Measurements from ENCODE around the gene KRIT1. TPM values are rescaled to one million over a fixed set of nuclear protein-coding genes. Genes with fewer than 3 reads are reported as not detected.

Gene KRIT1
- total and polyA plus RNA-seq, 2 donors (not counting 1 experiment from before 2014, with no cell fraction given) = 52.3 to 53.0 TPM

DNA sequence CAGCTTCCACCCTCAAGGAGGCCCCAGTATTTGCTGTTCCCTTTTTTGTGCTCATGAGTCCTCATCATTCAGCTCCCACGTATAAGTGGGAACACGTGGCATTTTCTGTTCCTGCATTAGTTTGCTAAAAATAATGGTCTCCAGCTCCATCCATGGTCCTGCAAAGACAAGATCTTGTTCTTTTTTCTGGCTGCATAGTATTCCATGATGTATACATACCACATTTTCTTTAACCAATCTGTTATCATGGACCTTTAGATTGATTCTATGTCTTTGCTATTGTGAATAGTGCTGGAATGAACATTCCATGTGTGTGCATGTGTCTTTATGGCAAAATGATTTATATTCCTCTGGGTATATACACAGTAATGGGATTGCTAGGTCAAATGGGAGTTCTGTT is 17.0 kb downstream of the KRIT1 start:
- H4K20me1 ChIP-seq (ENCODE audit: control insufficient read depth, extremely low read depth, insufficient read depth, low read length) = no peaks in the 10 kb centered on the region
- no peak for DNase-seq (ENCODE audit: low read depth in 2 of 2)
- no peak overlapping the region for H3K9ac ChIP-seq (ENCODE audit: insufficient read depth, low read length)
- H3K27me3 ChIP-seq (ENCODE audit: control insufficient read depth, insufficient read depth, low read length) = no peaks in the 10 kb centered on the region
- no peaks in the 10 kb centered on the region for H3K36me3 ChIP-seq (ENCODE audit: control insufficient read depth, insufficient read depth, low read length)
- TF ChIP-seq, protein P1, sequence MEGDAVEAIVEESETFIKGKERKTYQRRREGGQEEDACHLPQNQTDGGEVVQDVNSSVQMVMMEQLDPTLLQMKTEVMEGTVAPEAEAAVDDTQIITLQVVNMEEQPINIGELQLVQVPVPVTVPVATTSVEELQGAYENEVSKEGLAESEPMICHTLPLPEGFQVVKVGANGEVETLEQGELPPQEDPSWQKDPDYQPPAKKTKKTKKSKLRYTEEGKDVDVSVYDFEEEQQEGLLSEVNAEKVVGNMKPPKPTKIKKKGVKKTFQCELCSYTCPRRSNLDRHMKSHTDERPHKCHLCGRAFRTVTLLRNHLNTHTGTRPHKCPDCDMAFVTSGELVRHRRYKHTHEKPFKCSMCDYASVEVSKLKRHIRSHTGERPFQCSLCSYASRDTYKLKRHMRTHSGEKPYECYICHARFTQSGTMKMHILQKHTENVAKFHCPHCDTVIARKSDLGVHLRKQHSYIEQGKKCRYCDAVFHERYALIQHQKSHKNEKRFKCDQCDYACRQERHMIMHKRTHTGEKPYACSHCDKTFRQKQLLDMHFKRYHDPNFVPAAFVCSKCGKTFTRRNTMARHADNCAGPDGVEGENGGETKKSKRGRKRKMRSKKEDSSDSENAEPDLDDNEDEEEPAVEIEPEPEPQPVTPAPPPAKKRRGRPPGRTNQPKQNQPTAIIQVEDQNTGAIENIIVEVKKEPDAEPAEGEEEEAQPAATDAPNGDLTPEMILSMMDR (conservative IDR thresholded peaks at IDR 0.05 in 1 of 2, IDR thresholded peaks at IDR 0.05 in 1 of 2; ENCODE audit: low read depth in 1 of 2, low read length in 2 of 2) = no peak
- TF ChIP-seq EZH2 (IDR thresholded peaks at IDR 0.05; ENCODE audit: low read length, missing control alignments) = no peak
- H3K4me3 ChIP-seq (replicated peaks in 1 of 4; ENCODE audit: control extremely low read depth in 1 of 4, insufficient read depth in 1 of 4, low read depth in 3 of 4, low read length in 4 of 4) = no peak overlapping the region
- H3K27ac ChIP-seq (ENCODE audit: insufficient read depth, low read length) = no peak overlapping the region
- H3K79me2 ChIP-seq (ENCODE audit: control insufficient read depth, insufficient read depth, low read length) = no peaks in the 10 kb centered on the region
- no peaks in the 10 kb centered on the region for H3K4me1 ChIP-seq (ENCODE audit: control insufficient read depth, extremely low read depth, insufficient read depth, low read length)
- H3K9me3 ChIP-seq (ENCODE audit: control insufficient read depth, insufficient read depth, low read depth, low read length) = no peaks in the 10 kb centered on the region
- no peak overlapping the region for H3K4me2 ChIP-seq (ENCODE audit: extremely low read depth, insufficient read depth, low read length)
- no peak overlapping the region for H2AFZ ChIP-seq (ENCODE audit: low read length)

DNA sequence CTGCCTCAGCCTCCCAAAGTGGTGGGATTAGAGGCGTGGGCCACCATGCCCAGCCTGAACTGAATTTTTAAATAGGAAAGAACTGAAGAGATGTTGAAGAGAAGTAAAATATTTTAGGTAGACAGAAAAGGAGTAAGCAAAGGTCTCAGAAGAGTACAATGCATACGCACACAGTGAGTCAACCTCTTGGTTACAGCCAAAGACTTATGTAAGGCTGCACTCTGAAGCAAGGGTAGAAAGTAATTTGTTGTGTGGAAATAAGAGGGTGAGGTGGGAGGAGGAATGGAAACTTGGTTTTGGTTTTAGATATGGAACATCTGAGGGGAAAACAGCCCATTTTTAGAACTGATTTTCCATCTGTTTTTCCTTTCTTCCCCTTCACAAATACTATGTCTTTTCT is 17.6 kb downstream of the KRIT1 start:
- H3K36me3 ChIP-seq (ENCODE audit: control insufficient read depth, insufficient read depth, low read length) = no peaks in the 10 kb centered on the region
- TF ChIP-seq EZH2 (IDR thresholded peaks at IDR 0.05; ENCODE audit: low read length, missing control alignments) = no peak
- TF ChIP-seq, protein P1 (conservative IDR thresholded peaks at IDR 0.05 in 1 of 2, IDR thresholded peaks at IDR 0.05 in 1 of 2; ENCODE audit: low read depth in 1 of 2, low read length in 2 of 2) = no peak
- H3K79me2 ChIP-seq (ENCODE audit: control insufficient read depth, insufficient read depth, low read length) = no peaks in the 10 kb centered on the region
- no peak overlapping the region for H3K4me2 ChIP-seq (ENCODE audit: extremely low read depth, insufficient read depth, low read length)
- H3K9ac ChIP-seq (ENCODE audit: insufficient read depth, low read length) = no peak overlapping the region
- H3K4me3 ChIP-seq (replicated peaks in 1 of 4; ENCODE audit: control extremely low read depth in 1 of 4, insufficient read depth in 1 of 4, low read depth in 3 of 4, low read length in 4 of 4) = no peak overlapping the region
- no peaks in the 10 kb centered on the region for H3K4me1 ChIP-seq (ENCODE audit: control insufficient read depth, extremely low read depth, insufficient read depth, low read length)
- H2AFZ ChIP-seq (ENCODE audit: low read length) = no peak overlapping the region
- H4K20me1 ChIP-seq (ENCODE audit: control insufficient read depth, extremely low read depth, insufficient read depth, low read length) = no peaks in the 10 kb centered on the region
- no peak overlapping the region for H3K27ac ChIP-seq (ENCODE audit: insufficient read depth, low read length)
- H3K27me3 ChIP-seq (ENCODE audit: control insufficient read depth, insufficient read depth, low read length) = no peaks in the 10 kb centered on the region
- no peaks in the 10 kb centered on the region for H3K9me3 ChIP-seq (ENCODE audit: control insufficient read depth, insufficient read depth, low read depth, low read length)
- no peak for DNase-seq (ENCODE audit: low read depth in 2 of 2)

DNA sequence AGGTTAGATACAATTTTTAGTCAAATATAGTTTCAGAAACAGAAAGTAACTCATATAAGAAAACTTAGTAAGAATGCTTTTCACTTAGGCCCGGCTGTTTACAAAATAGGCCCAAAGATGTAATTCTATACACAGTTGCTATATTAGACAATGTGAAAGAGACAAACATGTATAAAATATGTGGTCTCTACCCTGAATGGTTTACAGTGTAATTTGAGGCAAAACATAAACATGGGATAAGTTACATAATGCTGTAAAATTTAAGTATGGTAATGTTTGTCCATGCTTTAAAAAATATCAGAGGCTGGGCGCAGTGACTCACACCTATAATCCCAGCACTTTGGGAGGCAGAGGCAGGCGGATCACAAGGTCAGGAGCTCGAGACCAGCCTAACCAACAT is 18.7 kb downstream of the KRIT1 start:
- Histone ChIP-seq H3K27ac (ENCODE audit: insufficient read depth, low read length) (no peak overlapping the region), H3K4me2 (ENCODE audit: extremely low read depth, insufficient read depth, low read length) (no peak overlapping the region), H3K79me2 (ENCODE audit: control insufficient read depth, insufficient read depth, low read length) (no peaks in the 10 kb centered on the region), H4K20me1 (ENCODE audit: control insufficient read depth, extremely low read depth, insufficient read depth, low read length) (no peaks in the 10 kb centered on the region), H3K9me3 (ENCODE audit: control insufficient read depth, insufficient read depth, low read depth, low read length) (no peaks in the 10 kb centered on the region), H3K4me3 (replicated peaks in 1 of 4; ENCODE audit: control extremely low read depth in 1 of 4, insufficient read depth in 1 of 4, low read depth in 3 of 4, low read length in 4 of 4) (no peak overlapping the region), H2AFZ (ENCODE audit: low read length) (no peak overlapping the region), H3K36me3 (ENCODE audit: control insufficient read depth, insufficient read depth, low read length) (no peaks in the 10 kb centered on the region), H3K4me1 (ENCODE audit: control insufficient read depth, extremely low read depth, insufficient read depth, low read length) (no peaks in the 10 kb centered on the region), H3K27me3 (ENCODE audit: control insufficient read depth, insufficient read depth, low read length) (no peaks in the 10 kb centered on the region), H3K9ac (ENCODE audit: insufficient read depth, low read length) (no peak overlapping the region)
- TF ChIP-seq, protein P1 (conservative IDR thresholded peaks at IDR 0.05 in 1 of 2, IDR thresholded peaks at IDR 0.05 in 1 of 2; ENCODE audit: low read depth in 1 of 2, low read length in 2 of 2) = no peak
- TF ChIP-seq EZH2 (IDR thresholded peaks at IDR 0.05; ENCODE audit: low read length, missing control alignments) = no peak
- peak in 1 of 2 donors; percentile 12 for DNase-seq (ENCODE audit: low read depth in 2 of 2)
